Type B pancreatic cell (in vitro differentiated cells): Measurements from ENCODE around the gene PUS10. TPM values are rescaled to one million over a fixed set of nuclear protein-coding genes. Genes with fewer than 3 reads are reported as not detected.
"Not testable (repeated sequence)": the region's sequence is repeated elsewhere in the genome, so short reads cannot be mapped to it uniquely, and the experiment has no call there.

ENCODE experiments used
- DNase-seq: peaks from one replicate; pipeline ENCODE4 v3.0.0; 2021; ENCODE audit warnings: mixed read lengths; ENCODE audit not compliant: unreplicated experiment; ENCODE audit errors: extremely low spot score
- H3K27ac Mint-ChIP-seq: 2 replicates; pipeline ENCODE4 v1.8.0; 2021; ENCODE audit warnings: mild to moderate bottlenecking, mixed read lengths
- H3K27me3 Mint-ChIP-seq: 2 replicates; pipeline ENCODE4 v1.8.0; 2021; ENCODE audit warnings: mixed read lengths
- H3K36me3 Mint-ChIP-seq: 2 replicates; pipeline ENCODE4 v1.8.0; 2021; ENCODE audit warnings: mixed read lengths
- H3K4me1 Mint-ChIP-seq: one replicate; pipeline ENCODE4 v1.8.0; 2021; ENCODE audit warnings: mixed read lengths; ENCODE audit not compliant: unreplicated experiment
- H3K4me3 Mint-ChIP-seq: 2 replicates; pipeline ENCODE4 v1.8.0; 2021; ENCODE audit warnings: mild to moderate bottlenecking, mixed read lengths
- H3K9me3 Mint-ChIP-seq: 2 replicates; pipeline ENCODE4 v1.8.0; 2021; ENCODE audit warnings: mixed read lengths
- total RNA-seq: library from RNA; stranded (reverse); gene quantifications from 2 replicates; pipeline ENCODE4 v1.2.1, GENCODE V29; 2021; ENCODE audit warnings: low replicate concordance
- TF ChIP-seq, protein P1 (sequence below): fragments of 200-600 bp; sonication (generic); conservative IDR thresholded peaks from 2 replicates; pipeline ENCODE4 v1.5.0; 2021; ENCODE audit warnings: antibody characterized with exemption, mild to moderate bottlenecking

The PUS10 gene
- total RNA-seq, 1 donor from 2014 or later = 6.3 TPM

DNA sequence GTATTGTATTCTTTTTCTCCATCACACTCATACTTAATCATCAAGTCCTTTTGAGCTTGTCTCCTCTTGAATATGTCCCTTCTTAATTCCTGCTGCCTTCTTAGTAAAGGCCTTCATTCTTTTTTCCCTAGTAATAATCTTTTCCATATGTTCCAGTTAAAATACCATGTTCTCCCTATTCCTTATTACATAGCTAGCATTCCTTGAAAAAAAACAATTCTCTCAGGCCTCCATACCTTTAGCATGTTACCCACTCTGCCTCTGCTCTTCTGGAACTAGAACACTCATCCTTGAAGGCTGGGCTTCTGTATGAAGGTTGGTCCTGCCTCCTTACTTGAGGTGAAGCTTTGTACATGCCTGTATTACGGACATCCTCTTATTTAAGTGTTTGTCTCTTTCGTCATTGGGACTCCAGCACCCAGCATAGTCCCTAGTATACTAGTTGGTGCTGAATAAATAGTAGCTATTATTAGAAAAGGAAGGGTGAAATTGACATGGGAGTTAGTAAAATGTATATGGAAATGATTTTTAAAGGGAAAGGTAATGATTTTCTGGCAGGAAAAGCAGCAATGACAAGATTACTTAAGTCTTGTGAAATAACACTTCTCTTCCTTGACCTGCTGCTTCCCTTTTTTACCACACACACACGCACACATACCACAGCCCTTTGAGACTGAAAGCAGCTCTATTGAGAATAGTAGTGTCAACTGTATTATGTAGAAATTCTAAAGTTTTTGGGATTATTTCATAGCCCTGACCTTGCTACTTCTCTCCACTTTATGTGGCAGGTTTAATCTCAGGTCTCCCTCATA lies 91.1 kb downstream of the PUS10 start:
- TF ChIP-seq, protein P1, sequence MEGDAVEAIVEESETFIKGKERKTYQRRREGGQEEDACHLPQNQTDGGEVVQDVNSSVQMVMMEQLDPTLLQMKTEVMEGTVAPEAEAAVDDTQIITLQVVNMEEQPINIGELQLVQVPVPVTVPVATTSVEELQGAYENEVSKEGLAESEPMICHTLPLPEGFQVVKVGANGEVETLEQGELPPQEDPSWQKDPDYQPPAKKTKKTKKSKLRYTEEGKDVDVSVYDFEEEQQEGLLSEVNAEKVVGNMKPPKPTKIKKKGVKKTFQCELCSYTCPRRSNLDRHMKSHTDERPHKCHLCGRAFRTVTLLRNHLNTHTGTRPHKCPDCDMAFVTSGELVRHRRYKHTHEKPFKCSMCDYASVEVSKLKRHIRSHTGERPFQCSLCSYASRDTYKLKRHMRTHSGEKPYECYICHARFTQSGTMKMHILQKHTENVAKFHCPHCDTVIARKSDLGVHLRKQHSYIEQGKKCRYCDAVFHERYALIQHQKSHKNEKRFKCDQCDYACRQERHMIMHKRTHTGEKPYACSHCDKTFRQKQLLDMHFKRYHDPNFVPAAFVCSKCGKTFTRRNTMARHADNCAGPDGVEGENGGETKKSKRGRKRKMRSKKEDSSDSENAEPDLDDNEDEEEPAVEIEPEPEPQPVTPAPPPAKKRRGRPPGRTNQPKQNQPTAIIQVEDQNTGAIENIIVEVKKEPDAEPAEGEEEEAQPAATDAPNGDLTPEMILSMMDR = no peak
- H3K36me3 Mint-ChIP-seq = peaks cover 19% of the 10 kb centered on the region
- H3K9me3 Mint-ChIP-seq = no peaks in the 10 kb centered on the region
- peak overlapping the region; percentile 30 for H3K4me3 Mint-ChIP-seq
- no peak for DNase-seq
- H3K27me3 Mint-ChIP-seq = no peaks in the 10 kb centered on the region
- peak overlapping the region; percentile 87 for H3K27ac Mint-ChIP-seq
- peaks cover 19% of the 10 kb centered on the region for H3K4me1 Mint-ChIP-seq

DNA sequence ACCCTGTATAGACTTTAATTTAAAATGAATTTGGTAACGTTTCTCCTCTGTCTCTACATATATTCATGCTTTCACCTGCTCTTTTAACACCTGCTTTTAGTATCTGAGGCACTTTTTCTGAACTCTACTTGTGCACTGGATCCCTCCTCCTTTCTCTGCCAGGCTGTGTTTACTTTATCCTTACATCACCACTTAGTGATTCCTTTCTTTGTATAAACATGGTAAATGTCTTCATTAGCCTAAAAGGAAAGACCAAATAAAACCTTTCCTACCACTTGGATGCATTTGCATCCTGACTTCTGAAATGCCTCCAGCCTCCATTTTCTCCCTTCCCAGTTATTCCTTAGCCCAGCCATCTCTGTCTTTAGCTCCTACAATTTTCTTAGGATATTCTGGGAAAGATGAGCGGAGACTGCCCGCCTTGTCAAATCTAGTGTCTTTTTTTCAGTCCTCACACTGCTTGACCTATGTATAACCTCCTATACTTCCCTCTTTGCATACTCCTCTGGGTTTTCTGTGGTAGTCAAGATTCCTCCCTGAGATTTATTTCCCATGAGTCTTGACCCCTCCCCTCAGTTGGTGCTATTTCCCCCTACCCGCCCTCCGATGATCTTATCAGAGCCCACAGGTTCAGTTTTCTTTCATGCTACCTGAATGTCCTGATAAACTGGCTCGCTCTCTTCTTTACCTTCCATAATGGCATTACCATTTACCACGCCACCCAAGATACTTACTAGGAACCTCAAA lies 91.9 kb downstream of the PUS10 start:
- Mint-ChIP-seq H3K4me3 (peak overlapping the region; percentile 30), H3K9me3 (no peaks in the 10 kb centered on the region), H3K27me3 (no peaks in the 10 kb centered on the region), H3K36me3 (peaks cover 22% of the 10 kb centered on the region), H3K4me1 (peaks cover 19% of the 10 kb centered on the region), H3K27ac (peak overlapping the region; percentile 87)
- TF ChIP-seq, protein P1 = no peak
- no peak for DNase-seq

DNA sequence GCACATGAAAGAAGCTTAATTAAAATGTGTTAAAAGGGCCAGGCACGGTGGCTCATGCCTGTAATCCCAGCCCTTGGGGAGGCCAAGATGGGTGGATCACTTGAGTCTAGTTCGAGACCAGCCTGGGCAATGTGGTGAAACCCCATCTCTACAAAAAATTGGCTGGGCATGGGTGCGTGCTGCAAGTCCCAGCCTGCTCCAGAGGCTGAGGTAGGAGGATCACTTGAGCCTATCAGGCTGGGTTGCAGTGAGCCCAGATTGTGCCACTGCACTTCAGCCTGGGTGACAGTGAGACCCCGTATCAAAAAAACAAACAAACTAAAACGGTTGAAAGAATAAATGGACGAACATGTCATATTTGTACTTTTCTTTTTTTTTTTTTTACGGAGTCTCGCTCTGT lies 110.7 kb downstream of the PUS10 start:
- Mint-ChIP-seq H3K36me3 (peaks cover 15% of the 10 kb centered on the region), H3K27me3 (no peaks in the 10 kb centered on the region), H3K4me1 (no peaks in the 10 kb centered on the region), H3K9me3 (no peaks in the 10 kb centered on the region), H3K27ac (no peak overlapping the region), H3K4me3 (no peak overlapping the region)
- DNase-seq = no peak
- TF ChIP-seq, protein P1 = no peak

DNA sequence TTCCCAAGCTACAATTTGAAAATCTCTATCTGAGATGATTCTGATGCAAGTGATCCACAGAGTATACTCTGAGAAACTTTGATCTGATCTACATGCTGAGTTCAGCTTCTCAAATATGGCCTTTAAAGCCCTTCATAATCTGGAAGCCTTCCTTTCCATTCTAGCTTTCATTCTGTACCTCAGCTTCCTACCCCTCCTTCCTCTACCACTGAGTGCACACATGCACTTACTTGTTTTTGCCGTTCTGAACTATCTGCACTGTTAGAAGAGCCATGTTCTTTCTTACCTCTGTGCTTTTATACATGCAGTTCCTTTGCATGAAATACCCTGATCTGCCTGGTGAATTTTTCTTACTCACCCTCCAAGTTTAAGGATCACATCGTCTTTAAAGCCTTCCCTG lies 111.7 kb downstream of the PUS10 start:
- no peaks in the 10 kb centered on the region for H3K27me3 Mint-ChIP-seq
- no peak for DNase-seq
- TF ChIP-seq, protein P1 = no peak
- H3K4me1 Mint-ChIP-seq = no peaks in the 10 kb centered on the region
- H3K27ac Mint-ChIP-seq = no peak overlapping the region
- H3K4me3 Mint-ChIP-seq = no peak overlapping the region
- H3K9me3 Mint-ChIP-seq = no peaks in the 10 kb centered on the region
- peaks cover 15% of the 10 kb centered on the region for H3K36me3 Mint-ChIP-seq

DNA sequence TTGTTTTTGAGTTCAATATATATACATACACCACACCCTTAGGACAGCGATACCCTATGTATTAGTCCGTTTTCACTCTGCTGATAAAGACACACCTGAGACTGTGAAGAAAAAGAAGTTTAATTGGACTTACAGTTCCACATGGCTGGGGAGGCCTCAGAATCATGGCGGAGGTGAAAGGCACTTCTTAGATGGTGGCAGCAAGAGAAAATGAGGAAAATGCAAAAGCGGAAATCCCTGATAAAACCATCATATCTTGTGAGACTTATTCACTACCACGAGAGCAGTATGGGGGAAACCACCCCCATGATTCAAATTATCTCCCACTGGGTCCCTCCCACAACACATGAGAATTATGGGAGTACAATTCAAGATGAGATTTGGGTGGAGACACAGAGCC lies 112.2 kb downstream of the PUS10 start:
- not testable (repeated sequence) for H3K9me3 Mint-ChIP-seq, DNase-seq, H3K4me3 Mint-ChIP-seq, H3K27me3 Mint-ChIP-seq, H3K4me1 Mint-ChIP-seq
- peak overlapping the region; percentile 6 for H3K27ac Mint-ChIP-seq
- peaks cover 15% of the 10 kb centered on the region for H3K36me3 Mint-ChIP-seq

DNA sequence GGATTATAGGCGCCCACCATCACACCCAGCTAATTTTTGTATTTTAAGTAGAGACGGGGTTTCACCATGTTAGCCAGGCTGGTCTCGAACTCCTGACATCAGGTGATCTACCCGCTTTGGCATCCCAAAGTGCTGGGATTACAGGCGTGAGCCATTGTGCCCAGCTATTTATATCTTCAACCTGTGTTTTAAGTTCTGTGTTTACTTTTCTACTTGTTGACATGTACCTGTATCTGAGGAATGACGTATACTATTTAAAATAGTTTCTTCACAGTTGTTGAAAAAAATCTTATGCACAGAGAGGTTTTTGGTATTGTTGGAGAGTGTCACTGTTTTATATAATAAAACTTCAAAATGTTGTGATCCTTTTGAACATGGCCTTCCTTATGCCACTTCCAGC lies 116.8 kb downstream of the PUS10 start:
- H3K4me1 Mint-ChIP-seq, DNase-seq, H3K27me3 Mint-ChIP-seq, H3K9me3 Mint-ChIP-seq, H3K27ac Mint-ChIP-seq, H3K4me3 Mint-ChIP-seq: not testable (repeated sequence)
- H3K36me3 Mint-ChIP-seq = peaks cover 25% of the 10 kb centered on the region
